Neuronal stem cell (in vitro differentiated cells): ENCODE data around the gene RBM45.

Experiments used
- DNase-seq: peaks from one replicate; pipeline ENCODE4 v3.0.0-alpha.2; 2013; ENCODE audit warnings: low spot score
- H2AFZ ChIP-seq: one replicate; pipeline ENCODE4 v1.6.1; 2013; ENCODE audit warnings: mild to moderate bottlenecking, low read length, inconsistent platforms
- H2AK5ac ChIP-seq: 2 replicates; pipeline ENCODE4 v1.6.1; 2013; ENCODE audit warnings: low read depth, mild to moderate bottlenecking, inconsistent platforms, low read length, moderate library complexity, mixed read lengths
- H2BK120ac ChIP-seq: 2 replicates; pipeline ENCODE4 v1.6.1; 2013; ENCODE audit warnings: low read depth, mild to moderate bottlenecking, inconsistent platforms, low read length, moderate library complexity, mixed read lengths
- H2BK12ac ChIP-seq: one replicate; pipeline ENCODE4 v1.6.1; 2013; ENCODE audit warnings: low read length, inconsistent platforms
- H2BK15ac ChIP-seq: 2 replicates; pipeline ENCODE4 v1.6.1; 2013; ENCODE audit warnings: mild to moderate bottlenecking, low read length, inconsistent platforms, mixed read lengths
- H2BK5ac ChIP-seq: one replicate; pipeline ENCODE4 v1.6.1; 2013; ENCODE audit warnings: inconsistent platforms, mild to moderate bottlenecking, low read length, moderate library complexity
- H3K14ac ChIP-seq: one replicate; pipeline ENCODE4 v1.6.1; 2013; ENCODE audit warnings: low read length, inconsistent platforms
- H3K18ac ChIP-seq: 2 replicates; pipeline ENCODE4 v1.6.1; 2013; ENCODE audit warnings: low read length, inconsistent platforms
- H3K23ac ChIP-seq: 2 replicates; pipeline ENCODE4 v1.6.1; 2013; ENCODE audit warnings: low read depth, mild to moderate bottlenecking, mixed read lengths, low read length, inconsistent platforms; ENCODE audit not compliant: poor library complexity
- H3K27ac ChIP-seq: replicated peaks from 3 replicates; pipeline ENCODE4 v1.5.1; 2013; ENCODE audit warnings: low read length, inconsistent platforms
- H3K27me3 ChIP-seq, 3 experiments: 2 replicates each; pipeline ENCODE4 v1.6.1; 2013; ENCODE audit warnings: low read length in 3 of 3, mild to moderate bottlenecking in 2 of 3, inconsistent platforms in 1 of 3, low read depth in 1 of 3, mixed read lengths in 1 of 3, moderate library complexity in 1 of 3; ENCODE audit not compliant: control insufficient read depth in 3 of 3, insufficient read depth in 3 of 3
- H3K36me3 ChIP-seq, 2 donors: replicated peaks in 1 of 2; 2 replicates each; pipeline ENCODE4 v1.6.1; 2013; ENCODE audit warnings: low read length in 2 of 2; ENCODE audit not compliant: control insufficient read depth in 2 of 2, insufficient read depth in 2 of 2
- H3K4ac ChIP-seq: 2 replicates; pipeline ENCODE4 v1.6.1; 2013; ENCODE audit warnings: inconsistent platforms, mild to moderate bottlenecking, low read length, moderate library complexity
- H3K4me1 ChIP-seq, 2 donors: 1 replicate in 1 of 2; 2 replicates in 1 of 2; pipeline ENCODE4 v1.6.1; 2013; ENCODE audit warnings: low read length in 2 of 2, low read depth in 1 of 2; ENCODE audit not compliant: control insufficient read depth in 2 of 2, insufficient read depth in 1 of 2
- H3K4me2 ChIP-seq: one replicate; pipeline ENCODE4 v1.6.1; 2013; ENCODE audit warnings: mild to moderate bottlenecking, low read length, inconsistent platforms; ENCODE audit not compliant: insufficient read depth, poor library complexity, severe bottlenecking
- H3K4me3 ChIP-seq, 2 donors: 2 replicates each; pipeline ENCODE4 v1.5.1; 2013; ENCODE audit warnings: low read length in 2 of 2, mild to moderate bottlenecking in 2 of 2, inconsistent platforms in 1 of 2, moderate library complexity in 1 of 2
- H3K79me1 ChIP-seq: one replicate; pipeline ENCODE4 v1.6.1; 2013; ENCODE audit warnings: low read depth, mild to moderate bottlenecking, inconsistent platforms, low read length, moderate library complexity
- H3K9ac ChIP-seq: one replicate; pipeline ENCODE4 v1.6.1; 2013; ENCODE audit warnings: mild to moderate bottlenecking, low read depth, low read length, inconsistent platforms; ENCODE audit not compliant: poor library complexity
- H3K9me3 ChIP-seq, 2 donors: replicated peaks in 1 of 2; 2 replicates each; pipeline versions ENCODE3 to v1.6.1; 2013; ENCODE audit warnings: low read length in 2 of 2, mild to moderate bottlenecking in 2 of 2, inconsistent platforms in 1 of 2, low read depth in 1 of 2, mixed read lengths in 1 of 2, moderate library complexity in 1 of 2; ENCODE audit not compliant: control insufficient read depth in 2 of 2, insufficient read depth in 1 of 2
- H4K8ac ChIP-seq: one replicate; pipeline ENCODE4 v1.6.1; 2013; ENCODE audit warnings: low read depth, mild to moderate bottlenecking, inconsistent platforms, low read length, moderate library complexity
- H4K91ac ChIP-seq: one replicate; pipeline ENCODE4 v1.6.1; 2013; ENCODE audit warnings: low read length, low read depth, mild to moderate bottlenecking, inconsistent platforms; ENCODE audit not compliant: poor library complexity
- WGBS, 2 donors: extraction: QIAGEN DNeasy Blood & Tissue Kit; methylation state at CpG; one replicate each; pipeline ENCODE4 v1.1.7; 2013; ENCODE audit warnings: missing lambda C conversion rate in 2 of 2, mixed read lengths in 1 of 2; ENCODE audit not compliant: insufficient read length in 2 of 2, insufficient replicate concordance in 1 of 2; ENCODE audit errors: extremely low coverage in 2 of 2; 5-methylcytosine and 5-hydroxymethylcytosine counted together

The RBM45 gene

DNA sequence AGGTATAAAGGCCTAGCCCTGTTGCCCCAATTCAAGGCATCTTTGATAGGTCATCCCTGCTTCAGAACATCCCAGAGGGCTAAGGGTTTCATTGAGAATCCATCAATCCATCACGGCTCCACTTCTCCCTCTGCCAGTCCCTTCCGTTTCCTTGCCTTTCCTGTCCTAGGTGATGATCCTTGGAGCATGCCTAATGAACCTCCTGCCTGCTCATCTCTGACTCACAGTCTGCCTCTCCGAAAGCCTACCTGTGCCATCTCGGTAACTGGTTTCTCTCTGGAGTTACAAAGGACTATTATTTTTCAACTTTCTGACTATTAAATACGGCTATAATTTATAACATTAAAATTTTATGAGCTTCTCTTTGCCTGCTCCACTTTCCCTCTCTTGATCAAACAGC, 45.3 kb downstream of the RBM45 start:
- no CpG with 5 or more reads among the region's 5 CpGs for WGBS, 2 donors
- Histone ChIP-seq H2AK5ac (no peak overlapping the region), H3K4me2 (no peak overlapping the region), H3K23ac (no peak overlapping the region), H3K79me1 (no peaks in the 10 kb centered on the region), H4K91ac (no peak overlapping the region), H3K14ac (no peak overlapping the region), H2AFZ (no peak overlapping the region), H3K27ac (no peak overlapping the region), H2BK12ac (no peak overlapping the region), H3K4me1 (no peaks in the 10 kb centered on the region), H3K4ac (no peak overlapping the region), H3K4me3 (no peak overlapping the region), H4K8ac (no peak overlapping the region), H3K36me3 (no peaks in the 10 kb centered on the region), H3K18ac (no peak overlapping the region), H2BK5ac (no peak overlapping the region), H3K9ac (no peak overlapping the region), H3K27me3 (peaks cover 0 to 2% (median 0%) of the 10 kb centered on the region in 3 experiments), H2BK120ac (no peak overlapping the region), H3K9me3 (no peaks in the 10 kb centered on the region), H2BK15ac (no peak overlapping the region)
- DNase-seq = no peak

GRCh38 chr2:178159966-178160365, 47.7 kb downstream of the RBM45 start:
- Histone ChIP-seq H4K91ac (no peak overlapping the region), H3K9me3 (no peaks in the 10 kb centered on the region), H3K4me3 (no peak overlapping the region), H3K9ac (no peak overlapping the region), H2BK12ac (no peak overlapping the region), H3K4ac (no peak overlapping the region), H3K4me2 (no peak overlapping the region), H3K4me1 (no peaks in the 10 kb centered on the region), H2AK5ac (no peak overlapping the region), H2BK15ac (no peak overlapping the region), H3K27ac (no peak overlapping the region), H3K14ac (no peak overlapping the region), H3K18ac (no peak overlapping the region), H2AFZ (no peak overlapping the region), H4K8ac (no peak overlapping the region), H3K79me1 (no peaks in the 10 kb centered on the region), H2BK5ac (no peak overlapping the region), H3K36me3 (no peaks in the 10 kb centered on the region), H3K27me3 (peaks cover 0 to 2% (median 0%) of the 10 kb centered on the region in 3 experiments), H2BK120ac (no peak overlapping the region), H3K23ac (no peak overlapping the region)
- WGBS, 2 donors = no CpG with 5 or more reads among the region's 1 CpG
- no peak for DNase-seq

GRCh38 chr2:178160601-178161000, 48.4 kb downstream of the RBM45 start:
- Histone ChIP-seq H4K8ac (no peak overlapping the region), H3K27ac (no peak overlapping the region), H2BK15ac (no peak overlapping the region), H3K14ac (no peak overlapping the region), H3K18ac (no peak overlapping the region), H3K23ac (no peak overlapping the region), H3K79me1 (no peaks in the 10 kb centered on the region), H3K4me1 (no peaks in the 10 kb centered on the region), H3K36me3 (no peaks in the 10 kb centered on the region), H3K27me3 (peaks cover 0 to 2% (median 0%) of the 10 kb centered on the region in 3 experiments), H3K4me2 (no peak overlapping the region), H3K9ac (no peak overlapping the region), H2BK120ac (no peak overlapping the region), H2BK5ac (no peak overlapping the region), H3K4me3 (no peak overlapping the region), H3K9me3 (no peaks in the 10 kb centered on the region), H2AK5ac (no peak overlapping the region), H3K4ac (no peak overlapping the region), H2BK12ac (no peak overlapping the region), H4K91ac (no peak overlapping the region), H2AFZ (no peak overlapping the region)
- no CpG with 5 or more reads among the region's 1 CpG for WGBS, 2 donors
- no peak for DNase-seq

DNA sequence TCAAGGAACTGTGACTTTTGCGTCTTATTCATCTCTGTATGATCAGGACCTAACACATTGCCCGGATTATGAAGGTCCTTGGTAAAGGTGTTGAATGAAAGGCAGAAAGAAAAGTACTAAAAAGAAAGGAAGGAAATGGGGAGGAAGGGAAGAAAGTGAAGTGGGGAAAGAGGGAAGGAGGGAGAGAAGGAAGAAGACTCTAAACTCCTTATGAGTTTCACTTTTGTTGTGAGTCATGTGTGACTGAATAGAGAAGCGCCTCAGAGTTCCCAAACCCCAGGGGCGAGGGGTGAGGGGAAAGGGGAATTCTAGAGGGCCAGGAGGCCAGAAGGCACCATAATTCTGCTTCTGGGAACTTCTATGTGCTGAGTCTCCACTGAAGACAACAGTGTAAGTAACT, 51.2 kb downstream of the RBM45 start:
- Histone ChIP-seq H2BK5ac (no peak overlapping the region), H2BK120ac (no peak overlapping the region), H3K79me1 (no peaks in the 10 kb centered on the region), H3K27ac (no peak overlapping the region), H2BK15ac (no peak overlapping the region), H3K14ac (no peak overlapping the region), H3K23ac (no peak overlapping the region), H2AFZ (no peak overlapping the region), H3K4me2 (no peak overlapping the region), H3K18ac (no peak overlapping the region), H3K9ac (no peak overlapping the region), H4K8ac (no peak overlapping the region), H3K27me3 (no peaks in the 10 kb centered on the region), H3K36me3 (no peaks in the 10 kb centered on the region), H2AK5ac (no peak overlapping the region), H4K91ac (no peak overlapping the region), H2BK12ac (no peak overlapping the region), H3K4me1 (no peaks in the 10 kb centered on the region), H3K4ac (no peak overlapping the region), H3K9me3 (no peaks in the 10 kb centered on the region), H3K4me3 (no peak overlapping the region)
- DNase-seq = no peak
- no CpG with 5 or more reads among the region's 4 CpGs for WGBS, 2 donors
